Kidney (tissue), 14 donors: ENCODE data around the gene ING3. TPM values are rescaled to one million over a fixed set of nuclear protein-coding genes. Genes with fewer than 3 reads are reported as not detected.

ENCODE experiments used
- DNase-seq, 5 donors: peaks; one replicate each; pipeline ENCODE4 v3.0.0-alpha.2; 2013 to 2020
- FAIRE-seq: peaks from 2 replicates; lab custom pipeline; 2012; peaks lifted over from hg19 to GRCh38; lab: Jason Lieb, UNC
- H3K27ac ChIP-seq, 2 donors: one replicate each; pipeline ENCODE4 v1.7.0; 2013; ENCODE audit warnings: low read depth in 2 of 2, low read length in 2 of 2, inconsistent platforms in 1 of 2
- H3K27me3 ChIP-seq: one replicate; pipeline ENCODE4 v1.7.1; 2013; ENCODE audit warnings: low read length, inconsistent platforms; ENCODE audit not compliant: control insufficient read depth, insufficient read depth
- H3K36me3 ChIP-seq, 3 donors: one replicate each; pipeline versions ENCODE4 v1.7.0 to v1.7.1; 2013; ENCODE audit warnings: low read length in 3 of 3, control low read depth in 1 of 3, inconsistent platforms in 1 of 3; ENCODE audit not compliant: insufficient read depth in 3 of 3, control insufficient read depth in 2 of 3
- H3K4me1 ChIP-seq, 3 donors: one replicate each; pipeline versions ENCODE4 v1.7.0 to v1.7.1; 2013; ENCODE audit warnings: low read length in 3 of 3, inconsistent platforms in 1 of 3, low read depth in 1 of 3; ENCODE audit not compliant: control insufficient read depth in 2 of 3, insufficient read depth in 2 of 3
- H3K4me3 ChIP-seq, 3 donors: one replicate each; pipeline versions ENCODE4 v1.7.0 to v1.8.1; 2013; ENCODE audit warnings: low read length in 3 of 3, control low read depth in 1 of 3, inconsistent platforms in 1 of 3
- H3K9ac ChIP-seq, 3 donors: one replicate each; pipeline versions ENCODE4 v1.7.0 to v1.7.1; 2013; ENCODE audit warnings: low read length in 3 of 3, control low read depth in 1 of 3, inconsistent platforms in 1 of 3
- H3K9me3 ChIP-seq, 3 donors: one replicate each; pipeline versions ENCODE4 v1.7.0 to v1.7.1; 2013; ENCODE audit warnings: low read length in 3 of 3, control low read depth in 1 of 3, inconsistent platforms in 1 of 3; ENCODE audit not compliant: control insufficient read depth in 2 of 3, insufficient read depth in 1 of 3
- intact Hi-C: fragments of 100-400 bp; cut with DNase I; formaldehyde crosslinking; loops from one replicate; pipeline ENCODE4 v1.11.1; 2022
- polyA plus RNA-seq: library from polyadenylated mRNA; stranded (reverse); fragments of 350-450 nt; fragmentation: Illumina TruSeq; extraction: RNeasy Lipid Tissue Mini Kit (QIAGEN cat#74804); gene quantifications from one replicate; pipeline ENCODE4 v1.2.3, GENCODE V29; 2014; ENCODE audit warnings: low read depth, low replicate concordance; ENCODE audit not compliant: insufficient read depth
- total RNA-seq: library from RNA; stranded (reverse); fragmentation: NEBNext Ultra II Directional; extraction: Animal tissue kit (Norgen Biotek cat#: 25700); gene quantifications from one replicate; pipeline ENCODE4 v1.2.1, GENCODE V29; 2021
- TF ChIP-seq, protein P1 (sequence below): IDR thresholded peaks from 3 replicates; pipeline ENCODE4 v1.5.1; 2012; ENCODE audit warnings: mild to moderate bottlenecking, moderate library complexity, borderline replicate concordance; ENCODE audit not compliant: insufficient read depth; ENCODE audit errors: extremely low read depth
- donor health status: control.
- donor health status: control.
- donor health status: control.
- donor health status: control.
- donor health status: control.
- donor health status: DM: yes; HTN: yes; CAD: no.
- donor health status: Normal renal cell carcinoma (clear cell type).

Gene ING3
- total and polyA plus RNA-seq, 2 donors from 2014 or later: 5.2 to 20.8 TPM

- Histone ChIP-seq H3K9ac (peak overlapping the region in 2 of 3 donors; percentile 70 to 82), H3K36me3 (peaks cover 0 to 13% (median 3%) of the 10 kb centered on the region in 3 donors), H3K4me3 (peak overlapping the region; percentile 82 to 96 (median 87)), H3K4me1 (peaks cover 0 to 8% (median 5%) of the 10 kb centered on the region in 3 donors), H3K27ac (no peak overlapping the region), H3K9me3 (no peaks in the 10 kb centered on the region), H3K27me3 (no peaks in the 10 kb centered on the region)
- DNase-seq: no peak
- TF ChIP-seq, protein P1, sequence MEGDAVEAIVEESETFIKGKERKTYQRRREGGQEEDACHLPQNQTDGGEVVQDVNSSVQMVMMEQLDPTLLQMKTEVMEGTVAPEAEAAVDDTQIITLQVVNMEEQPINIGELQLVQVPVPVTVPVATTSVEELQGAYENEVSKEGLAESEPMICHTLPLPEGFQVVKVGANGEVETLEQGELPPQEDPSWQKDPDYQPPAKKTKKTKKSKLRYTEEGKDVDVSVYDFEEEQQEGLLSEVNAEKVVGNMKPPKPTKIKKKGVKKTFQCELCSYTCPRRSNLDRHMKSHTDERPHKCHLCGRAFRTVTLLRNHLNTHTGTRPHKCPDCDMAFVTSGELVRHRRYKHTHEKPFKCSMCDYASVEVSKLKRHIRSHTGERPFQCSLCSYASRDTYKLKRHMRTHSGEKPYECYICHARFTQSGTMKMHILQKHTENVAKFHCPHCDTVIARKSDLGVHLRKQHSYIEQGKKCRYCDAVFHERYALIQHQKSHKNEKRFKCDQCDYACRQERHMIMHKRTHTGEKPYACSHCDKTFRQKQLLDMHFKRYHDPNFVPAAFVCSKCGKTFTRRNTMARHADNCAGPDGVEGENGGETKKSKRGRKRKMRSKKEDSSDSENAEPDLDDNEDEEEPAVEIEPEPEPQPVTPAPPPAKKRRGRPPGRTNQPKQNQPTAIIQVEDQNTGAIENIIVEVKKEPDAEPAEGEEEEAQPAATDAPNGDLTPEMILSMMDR: no peak
- FAIRE-seq: no peak
- intact Hi-C loops: loop anchor here (10.0 kb wide), 1 partner anchor 145 kb away; no protein-coding TSS in a partner anchor
Measured at GRCh38 chr7:120949998-120950538, 509 bp upstream of the ING3 start.

DNA sequence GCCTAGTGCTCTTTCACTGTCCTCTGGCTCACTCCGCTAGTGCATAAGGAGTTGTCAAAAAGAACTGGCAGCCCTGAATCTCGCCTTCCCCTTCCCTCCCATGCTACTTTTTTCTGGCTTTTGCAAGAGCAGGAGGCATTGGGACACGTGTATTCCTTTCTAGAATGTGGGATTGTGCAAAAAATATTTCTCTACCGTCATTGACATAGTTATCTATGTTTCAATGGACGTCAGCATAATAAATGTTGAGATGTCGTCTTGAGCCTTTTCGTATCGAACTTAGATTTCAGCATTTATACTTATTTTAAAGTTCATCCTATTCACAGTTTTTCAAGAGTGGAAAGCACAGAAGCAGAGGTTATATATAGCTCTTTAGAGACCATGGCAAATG is 727 bp downstream of the ING3 start:
- DNase-seq (no peak), FAIRE-seq (no peak)
- intact Hi-C loops: no loop called here
- Histone ChIP-seq H3K36me3 (peaks cover 3 to 23% (median 10%) of the 10 kb centered on the region in 3 donors), H3K27me3 (no peaks in the 10 kb centered on the region), H3K9me3 (no peaks in the 10 kb centered on the region), H3K9ac (peak overlapping the region; percentile 66 to 86 (median 86)), H3K4me3 (peak overlapping the region; percentile 83 to 97 (median 96)), H3K4me1 (peaks cover 0 to 8% (median 5%) of the 10 kb centered on the region in 3 donors), H3K27ac (peak overlapping the region; percentile 99 to 100)
- TF ChIP-seq, protein P1: no peak

DNA sequence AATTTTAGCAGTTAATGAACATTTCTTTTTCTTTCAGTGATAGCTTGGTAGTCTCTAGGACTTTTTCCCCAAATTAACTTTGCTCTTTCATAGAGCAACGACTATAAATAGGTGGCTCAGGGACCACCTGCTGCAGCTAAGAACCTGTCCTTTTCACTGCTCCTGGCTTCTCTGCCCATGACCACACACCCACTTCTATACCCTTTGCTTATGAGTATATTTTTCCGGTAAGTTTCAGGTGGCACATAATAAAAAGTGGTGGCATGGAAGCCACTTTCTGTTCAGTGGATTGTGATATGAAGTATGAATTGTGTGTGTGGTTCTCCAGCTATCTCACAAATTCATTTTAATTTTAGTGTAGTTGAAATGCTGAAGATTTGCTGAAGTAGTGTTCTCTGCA is 1.2 kb downstream of the ING3 start:
- no peak overlapping the region for H3K27ac ChIP-seq
- FAIRE-seq: no peak
- peaks cover 0 to 8% (median 5%) of the 10 kb centered on the region in 3 donors for H3K4me1 ChIP-seq
- DNase-seq: no peak
- peak overlapping the region; percentile 83 to 97 (median 96) for H3K4me3 ChIP-seq
- H3K9ac ChIP-seq: peak overlapping the region in 2 of 3 donors; percentile 66 to 86
- TF ChIP-seq, protein P1: no peak
- peaks cover 3 to 25% (median 11%) of the 10 kb centered on the region in 3 donors for H3K36me3 ChIP-seq
- H3K27me3 ChIP-seq: no peaks in the 10 kb centered on the region
- no peaks in the 10 kb centered on the region for H3K9me3 ChIP-seq
- intact Hi-C loops: no loop called here
